IMR-90 (cell line): Measurements from ENCODE around the gene PTGDR2.

ENCODE experiments used
- CEBPB ChIP-seq: IDR thresholded peaks from 2 replicates; pipeline ENCODE4 v1.6.1; 2012; ENCODE audit warnings: low read depth, low read length, improper control_type of control experiment
- CTCF ChIP-seq: conservative IDR thresholded peaks from 2 replicates; pipeline ENCODE4 v1.5.1; 2012; ENCODE audit warnings: mild to moderate bottlenecking, low read depth, low read length, improper control_type of control experiment
- FOS ChIP-seq: fragments of 150-350 bp; IDR thresholded peaks from 2 replicates; pipeline ENCODE4 v1.6.1; 2016; ENCODE audit warnings: low read depth, low read length
- MAFK ChIP-seq: IDR thresholded peaks from 2 replicates; pipeline ENCODE4 v1.6.1; 2012; ENCODE audit warnings: low read depth, low read length, improper control_type of control experiment
- MAZ ChIP-seq: IDR thresholded peaks from 2 replicates; pipeline ENCODE4 v1.6.1; 2012; ENCODE audit warnings: low read depth, mild to moderate bottlenecking, low read length, improper control_type of control experiment, moderate library complexity, borderline replicate concordance
- MXI1 ChIP-seq: IDR thresholded peaks from 2 replicates; pipeline ENCODE4 v1.6.1; 2012; ENCODE audit warnings: low read depth, mild to moderate bottlenecking, low read length, moderate library complexity, borderline replicate concordance
- POLR2A ChIP-seq: IDR thresholded peaks from 2 replicates; pipeline ENCODE4 v1.6.1; 2012; ENCODE audit warnings: mild to moderate bottlenecking, low read depth, low read length
- RCOR1 ChIP-seq: IDR thresholded peaks from 2 replicates; pipeline ENCODE4 v1.6.1; 2012; ENCODE audit warnings: mild to moderate bottlenecking, low read length, improper control_type of control experiment; ENCODE audit not compliant: insufficient replicate concordance
- RFX5 ChIP-seq: IDR thresholded peaks from 2 replicates; pipeline ENCODE4 v1.8.0; 2012; ENCODE audit warnings: low read depth, mild to moderate bottlenecking, low read length, moderate library complexity
- USF2 ChIP-seq: fragments of 150-350 bp; IDR thresholded peaks from 2 replicates; pipeline ENCODE4 v1.6.1; 2017; ENCODE audit warnings: mild to moderate bottlenecking, antibody characterized with exemption, low read length, low read depth

GRCh38 chr11:60902625-60903024, 46.9 kb upstream of the PTGDR2 start:
- TF ChIP-seq CTCF (no peak), MAFK (no peak), RCOR1 (no peak), POLR2A (no peak), RFX5 (no peak), MXI1 (no peak), CEBPB (no peak), USF2 (no peak), MAZ (no peak), FOS (no peak)
